HL-60 (cell line): ENCODE measurements around the gene CDK6.

Experiments
- POLR2AphosphoS5 ChIP-seq: IDR thresholded peaks from 2 replicates; pipeline ENCODE4 v1.6.1; 2012; ENCODE audit warnings: low read depth
- SPI1 ChIP-seq: IDR thresholded peaks from 2 replicates; pipeline ENCODE4 v1.6.1; 2012; ENCODE audit warnings: low read depth, mild to moderate bottlenecking, borderline replicate concordance
- TF ChIP-seq, protein P1 (sequence below): IDR thresholded peaks from one replicate; pipeline ENCODE4 v1.5.1; 2011; ENCODE audit warnings: low read length, control low read depth, inconsistent platforms; ENCODE audit not compliant: insufficient read depth

- TF ChIP-seq POLR2AphosphoS5, result no peak
- TF ChIP-seq, protein P1, sequence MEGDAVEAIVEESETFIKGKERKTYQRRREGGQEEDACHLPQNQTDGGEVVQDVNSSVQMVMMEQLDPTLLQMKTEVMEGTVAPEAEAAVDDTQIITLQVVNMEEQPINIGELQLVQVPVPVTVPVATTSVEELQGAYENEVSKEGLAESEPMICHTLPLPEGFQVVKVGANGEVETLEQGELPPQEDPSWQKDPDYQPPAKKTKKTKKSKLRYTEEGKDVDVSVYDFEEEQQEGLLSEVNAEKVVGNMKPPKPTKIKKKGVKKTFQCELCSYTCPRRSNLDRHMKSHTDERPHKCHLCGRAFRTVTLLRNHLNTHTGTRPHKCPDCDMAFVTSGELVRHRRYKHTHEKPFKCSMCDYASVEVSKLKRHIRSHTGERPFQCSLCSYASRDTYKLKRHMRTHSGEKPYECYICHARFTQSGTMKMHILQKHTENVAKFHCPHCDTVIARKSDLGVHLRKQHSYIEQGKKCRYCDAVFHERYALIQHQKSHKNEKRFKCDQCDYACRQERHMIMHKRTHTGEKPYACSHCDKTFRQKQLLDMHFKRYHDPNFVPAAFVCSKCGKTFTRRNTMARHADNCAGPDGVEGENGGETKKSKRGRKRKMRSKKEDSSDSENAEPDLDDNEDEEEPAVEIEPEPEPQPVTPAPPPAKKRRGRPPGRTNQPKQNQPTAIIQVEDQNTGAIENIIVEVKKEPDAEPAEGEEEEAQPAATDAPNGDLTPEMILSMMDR, result no peak
- TF ChIP-seq SPI1, result no peak
These were observed 241.6 kb downstream of the CDK6 start for GRCh38 chr7:92594746-92595145.
